COR-L47 (cell line): ENCODE measurements around the gene MTG2.
A peak's percentile ranks its signal among the peaks of the same experiment; 100 is the strongest.

Source experiments
- DNase-seq: peaks from one replicate; lab custom pipeline; 2025; lab: John Stamatoyannopoulos, UW

MTG2 gene

GRCh38 chr20:62182469-62183425 lies at the start of gene MTG2:
Gene MTG2, plus strand, starts transcription at chr20:62183028. Its CDS starts 10,393 bp downstream, at chr20:62193421.
- peak; percentile 94 for DNase-seq

GRCh38 chr20:62133051-62133845 lies 49.6 kb upstream of the MTG2 start:
- DNase-seq, result no peak

- no peak for DNase-seq
Measured at GRCh38 chr20:62133864-62134263, 49.0 kb upstream of the MTG2 start.

GRCh38 chr20:62134735-62135231 lies 48.0 kb upstream of the MTG2 start:
- DNase-seq, result no peak

GRCh38 chr20:62135573-62136266 lies 47.1 kb upstream of the MTG2 start:
- no peak for DNase-seq

- peak; percentile 40 for DNase-seq
Measured at GRCh38 chr20:62136283-62137091, 46.3 kb upstream of the MTG2 start.

GRCh38 chr20:62137092-62137384 lies 45.8 kb upstream of the MTG2 start:
- DNase-seq, result no peak

- DNase-seq, result no peak
Measured at GRCh38 chr20:62137478-62138203, 45.2 kb upstream of the MTG2 start.

GRCh38 chr20:62138204-62138543 lies 44.7 kb upstream of the MTG2 start:
- DNase-seq, result no peak

- no peak for DNase-seq
Measured at GRCh38 chr20:62138912-62139311, 43.9 kb upstream of the MTG2 start.

GRCh38 chr20:62139636-62140035 lies 43.2 kb upstream of the MTG2 start:
- DNase-seq, result no peak

- DNase-seq, result no peak
Measured at GRCh38 chr20:62141043-62141396, 41.8 kb upstream of the MTG2 start.

GRCh38 chr20:62141397-62142251 lies 41.2 kb upstream of the MTG2 start:
- peak; percentile 33 for DNase-seq

- no peak for DNase-seq
Measured at GRCh38 chr20:62142252-62143080, 40.4 kb upstream of the MTG2 start.

GRCh38 chr20:62143081-62143956 lies 39.5 kb upstream of the MTG2 start, which contains the start of the genes PSMA7 and SS18L1:
Gene PSMA7, minus strand, starts transcription at chr20:62143394. Its CDS starts 91 bp downstream, at chr20:62143303.
Gene SS18L1, plus strand, starts transcription at chr20:62143769. Its CDS starts 52 bp downstream, at chr20:62143821.
- DNase-seq, result peak; percentile 84

GRCh38 chr20:62143957-62144825 lies 38.6 kb upstream of the MTG2 start:
- peak; percentile 40 for DNase-seq

- DNase-seq, result no peak
Measured at GRCh38 chr20:62145688-62146018, 37.2 kb upstream of the MTG2 start.
